ENCODE results near the gene SYT15B.
A peak's percentile ranks its signal among the peaks of the same experiment; 100 is the strongest.
"Not testable (repeated sequence)": the region's sequence is repeated elsewhere in the genome, so short reads cannot be mapped to it uniquely, and the experiment has no call there.

SYT15B gene

DNA sequence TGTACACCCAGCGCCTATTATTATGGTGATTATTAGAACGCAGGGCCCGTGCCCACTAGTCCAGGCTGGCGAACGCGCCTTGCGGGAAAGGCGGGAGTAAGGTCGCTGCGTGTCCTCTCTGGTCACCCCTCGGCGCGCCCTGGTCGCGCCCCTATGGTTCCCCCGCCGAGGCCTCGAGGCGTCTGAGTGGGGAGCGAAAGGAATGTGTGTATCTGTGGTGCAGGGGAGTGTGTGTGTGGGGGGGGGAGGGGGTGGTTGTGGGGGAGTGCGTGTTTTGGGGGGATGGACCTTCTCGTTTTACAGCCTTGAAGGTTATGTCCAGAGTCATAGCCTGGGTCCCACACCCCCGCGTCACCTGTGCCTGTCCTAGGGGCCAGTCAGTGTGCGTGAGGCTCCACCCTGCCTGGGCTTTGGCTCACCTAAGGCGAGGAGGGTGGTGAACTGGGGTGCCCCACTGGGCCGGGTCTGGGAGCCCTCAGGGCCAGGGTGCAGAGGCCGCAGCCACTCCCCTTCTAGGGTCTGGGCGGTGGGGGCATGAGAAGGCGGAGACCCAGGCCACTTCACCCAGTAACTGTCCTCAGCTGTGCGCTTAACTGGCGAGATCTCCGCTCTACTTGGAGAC is at the start of gene SYT15B:
TSS of gene SYT15B (minus strand) at position 39 of the 622 bp plus-strand sequence. CDS start 952 bp downstream, outside the sequence.
- DNase-seq (ENCODE audit: low read depth, low spot score): not testable (repeated sequence)

DNA sequence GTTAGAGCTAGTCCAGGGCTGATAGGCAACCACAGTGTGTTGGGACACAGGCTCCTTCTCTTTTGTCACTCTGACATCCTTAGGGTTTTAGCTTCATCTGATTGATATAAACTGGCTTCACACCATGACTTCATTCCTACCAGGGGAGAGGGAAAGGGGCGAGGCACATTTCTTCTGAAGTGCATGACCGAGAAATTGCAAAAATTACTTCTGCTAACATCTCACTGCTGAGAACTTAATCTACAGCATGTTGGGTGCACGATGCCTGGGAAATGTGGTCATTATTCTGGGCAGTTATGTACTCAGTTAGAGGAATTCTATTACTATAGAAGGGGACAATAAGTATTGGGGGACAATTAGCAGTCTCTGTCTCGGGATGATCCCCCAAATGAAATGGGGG is 16.2 kb upstream of the SYT15B start:
- DNase-seq (ENCODE audit: low read depth, low spot score): not testable (repeated sequence)

DNA sequence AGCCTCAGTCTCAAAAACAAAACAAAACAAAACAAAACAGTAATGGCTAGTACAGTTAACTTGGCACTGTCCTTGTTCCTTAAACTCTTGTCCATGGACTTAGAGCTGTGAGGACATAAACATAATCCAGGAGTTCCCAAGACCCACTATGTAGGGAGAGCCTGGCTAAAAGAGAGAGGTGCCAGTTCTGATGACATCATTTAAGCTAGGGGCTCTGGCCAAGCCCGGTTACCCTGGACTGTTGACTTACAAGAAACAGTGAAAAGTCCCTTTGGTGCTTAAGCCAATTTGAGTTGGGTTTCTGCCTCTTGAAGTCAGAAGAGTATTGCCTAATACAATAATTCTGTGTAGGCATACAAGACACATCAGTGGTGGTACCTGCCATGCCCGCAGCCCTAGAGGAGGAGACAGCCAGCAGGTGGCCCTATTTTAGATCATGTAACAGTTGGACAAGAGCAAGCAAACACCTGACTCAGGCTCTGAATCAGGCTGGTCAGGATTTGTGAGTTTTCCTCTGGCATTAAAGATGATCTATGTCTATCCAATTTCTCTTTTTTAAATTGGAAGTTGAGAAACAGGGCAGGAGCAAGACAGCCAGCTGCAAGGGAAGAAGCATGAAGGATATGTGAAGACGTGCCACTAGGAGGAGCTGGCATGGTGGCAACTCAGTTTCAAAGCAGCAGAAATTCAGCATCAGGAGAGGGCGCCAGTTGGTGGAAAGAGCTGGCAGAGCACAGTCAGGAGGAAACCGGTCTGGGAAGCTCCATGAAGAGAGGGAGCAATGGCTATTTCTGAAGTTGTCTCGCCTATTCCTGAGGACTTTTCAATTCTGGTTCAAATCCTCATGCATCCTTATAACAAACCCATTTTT is 12.2 kb upstream of the SYT15B start:
- peak; percentile 77 for DNase-seq (ENCODE audit: low read depth, low spot score)

DNA sequence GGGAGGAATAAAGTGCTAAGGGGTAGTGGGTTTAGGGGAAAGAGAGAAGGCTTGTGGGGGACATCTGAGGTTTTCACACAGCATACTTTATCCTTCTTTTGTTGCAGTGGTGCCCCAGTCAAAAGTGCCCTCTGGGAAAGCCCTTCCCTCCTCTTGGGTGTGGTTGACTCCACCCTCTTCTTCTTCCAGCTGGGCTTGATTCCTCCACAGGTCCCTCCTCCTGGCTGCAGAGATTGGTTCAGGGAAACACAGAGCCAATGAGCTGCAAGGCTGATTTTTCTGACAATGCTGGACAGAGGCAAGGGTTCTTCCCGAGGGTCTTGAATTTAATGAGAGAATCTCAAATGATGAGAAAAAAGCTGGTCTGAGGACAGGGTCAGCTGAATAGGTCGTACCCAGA is 7.4 kb upstream of the SYT15B start:
- DNase-seq (ENCODE audit: low read depth, low spot score): not testable (repeated sequence)

DNA sequence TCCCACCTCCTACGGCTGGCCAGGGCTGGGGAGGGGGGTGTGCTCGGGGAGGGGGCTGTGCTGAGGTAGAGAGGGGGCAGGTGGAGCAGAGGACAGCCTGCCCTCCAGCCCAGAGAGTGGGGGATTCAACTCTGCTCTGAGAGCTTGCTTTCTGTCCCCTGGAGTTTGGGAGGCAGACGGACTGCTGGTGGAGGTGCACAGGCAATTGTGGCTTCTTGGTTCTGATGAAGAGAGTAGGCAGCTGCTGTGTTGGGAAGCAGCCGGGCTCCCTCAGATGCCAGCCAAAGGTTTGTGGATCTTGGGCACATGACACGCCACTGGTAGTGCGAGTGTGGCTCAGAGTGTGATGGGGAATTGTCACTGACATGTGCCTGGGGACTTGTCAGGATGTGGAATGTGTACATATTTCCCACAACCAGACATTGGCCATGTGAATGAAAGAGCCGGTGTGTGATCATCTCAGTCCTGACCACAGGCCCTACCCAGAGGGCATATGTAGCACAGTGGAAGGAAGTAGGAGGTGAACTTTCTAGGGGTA is 5.3 kb upstream of the SYT15B start:
- DNase-seq (ENCODE audit: low read depth, low spot score): peak; percentile 1

DNA sequence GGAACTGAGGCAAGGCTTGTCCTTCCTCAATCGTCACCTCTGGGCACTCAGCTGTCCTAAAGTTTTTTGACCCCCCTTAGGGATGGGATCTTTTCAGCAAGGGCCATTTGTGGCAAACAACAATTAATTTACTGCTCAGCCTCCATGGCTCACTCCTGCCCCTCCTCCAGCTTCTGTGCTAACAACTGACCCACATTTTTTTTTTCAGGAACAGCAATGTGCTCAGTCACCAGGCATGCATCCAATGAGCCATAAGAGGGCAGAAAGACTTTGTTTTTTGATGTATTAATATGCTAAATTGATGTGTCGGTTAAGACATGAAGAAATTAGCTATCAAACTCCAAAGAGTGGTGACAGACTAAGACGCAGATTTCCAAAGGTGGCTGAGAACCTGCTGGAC is 4.7 kb upstream of the SYT15B start:
- DNase-seq (ENCODE audit: low read depth, low spot score): peak; percentile 5

DNA sequence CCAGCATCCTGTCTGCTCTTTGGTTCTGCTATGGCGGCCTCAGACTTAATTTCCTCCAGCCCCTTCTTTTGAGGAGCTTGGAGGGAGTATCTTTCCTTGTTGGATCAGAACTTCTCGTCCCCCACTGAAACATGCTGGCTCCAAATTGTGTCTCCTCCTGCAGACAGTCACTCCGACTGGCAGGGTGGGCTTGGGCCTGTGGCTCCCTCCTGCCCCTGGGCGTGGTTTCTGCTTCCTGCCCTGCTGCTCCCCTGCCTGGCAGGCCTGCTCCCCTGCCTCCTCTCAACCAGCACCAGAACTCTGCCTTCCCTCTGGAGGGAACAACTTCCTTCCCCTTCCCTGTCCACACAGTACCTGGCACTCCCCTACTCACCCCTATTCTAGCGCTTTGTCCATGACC is 3.8 kb upstream of the SYT15B start:
- DNase-seq (ENCODE audit: low read depth, low spot score): not testable (repeated sequence)

DNA sequence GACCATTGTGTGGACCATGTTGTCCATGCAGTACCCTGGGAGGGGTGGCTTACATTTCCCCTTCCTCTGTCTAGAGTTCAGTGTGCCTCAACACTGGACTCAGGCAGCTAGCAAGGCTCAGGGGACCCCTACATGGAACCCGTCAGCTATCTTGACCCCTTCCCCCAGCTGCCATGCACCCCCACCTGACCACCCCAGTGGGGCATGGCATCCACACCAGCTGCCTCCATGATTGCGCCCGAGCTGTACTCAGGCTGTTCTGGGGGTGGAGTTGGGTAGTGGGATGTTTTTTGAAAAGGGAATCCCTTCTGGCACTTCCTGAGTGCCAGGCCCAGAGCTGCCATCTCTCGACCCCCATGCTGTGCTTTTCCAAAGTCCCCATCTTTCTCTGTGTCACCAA is 1.8 kb upstream of the SYT15B start:
- not testable (repeated sequence) for DNase-seq (ENCODE audit: low read depth, low spot score)

DNA sequence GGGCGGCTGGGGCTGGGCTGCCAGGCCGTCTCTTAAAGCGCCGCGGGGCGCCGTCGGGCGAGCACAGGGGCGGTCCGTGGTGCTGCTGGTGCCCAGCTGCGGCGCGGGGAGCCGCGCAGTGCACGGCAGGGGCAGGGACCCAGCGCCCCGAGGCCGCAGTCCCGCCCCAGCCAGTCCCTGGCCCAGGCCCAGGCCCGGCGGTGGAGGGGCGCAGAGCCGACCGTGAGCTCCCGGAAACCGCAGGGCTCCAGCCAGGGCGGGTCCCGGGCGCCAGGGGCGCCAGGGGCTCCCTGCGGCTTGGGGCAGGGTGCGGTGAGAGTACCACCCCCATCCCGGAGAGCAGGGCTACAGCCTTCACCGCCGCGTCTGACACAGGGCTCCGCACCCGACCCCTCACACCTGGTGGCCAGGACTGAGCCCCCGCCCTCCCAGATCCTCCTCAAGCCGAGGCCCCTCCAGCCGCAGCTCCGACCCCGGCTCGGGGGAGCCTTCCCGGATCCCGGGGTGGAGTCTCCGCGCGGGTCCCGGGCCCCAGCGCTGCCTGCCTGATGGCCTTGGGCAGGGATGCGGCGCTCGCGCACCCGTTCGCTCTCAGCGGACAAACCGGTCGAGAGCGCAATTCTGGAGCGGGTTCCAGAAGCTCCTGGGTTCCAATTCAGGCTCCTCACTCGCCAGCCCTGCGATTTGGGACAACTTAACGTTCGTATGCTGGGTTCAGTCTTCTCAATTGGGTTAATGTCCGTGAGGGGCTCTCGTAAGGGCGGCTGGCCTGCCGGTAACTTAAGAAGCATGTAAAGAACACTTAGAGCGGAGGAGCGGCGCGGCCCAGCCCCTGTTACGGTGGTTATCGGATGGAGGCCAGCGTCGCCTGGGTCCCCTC is 478 bp downstream of the SYT15B start:
- peak; percentile 2 for DNase-seq (ENCODE audit: low read depth, low spot score)

DNA sequence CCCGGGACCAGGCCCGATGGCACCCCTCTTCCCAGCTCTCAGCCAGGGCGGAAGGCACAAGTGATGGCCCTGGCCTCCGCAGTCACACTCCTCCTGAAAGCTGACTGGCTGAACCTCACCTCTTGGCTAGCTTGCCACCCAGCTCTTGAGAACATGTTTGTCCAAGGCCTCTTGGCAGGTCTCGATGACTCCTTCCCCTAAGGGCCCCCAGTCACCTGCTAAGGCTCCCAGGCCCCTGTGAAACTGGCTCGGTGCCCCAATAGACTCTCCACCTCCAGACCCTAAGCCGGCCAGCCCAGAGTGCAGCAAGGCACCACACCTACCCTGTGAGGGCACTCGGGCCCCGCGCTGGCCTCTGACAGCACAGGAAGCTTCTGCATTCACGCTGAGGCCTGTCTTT is 4.5 kb downstream of the SYT15B start:
- not testable (repeated sequence) for DNase-seq (ENCODE audit: low read depth, low spot score)

DNA sequence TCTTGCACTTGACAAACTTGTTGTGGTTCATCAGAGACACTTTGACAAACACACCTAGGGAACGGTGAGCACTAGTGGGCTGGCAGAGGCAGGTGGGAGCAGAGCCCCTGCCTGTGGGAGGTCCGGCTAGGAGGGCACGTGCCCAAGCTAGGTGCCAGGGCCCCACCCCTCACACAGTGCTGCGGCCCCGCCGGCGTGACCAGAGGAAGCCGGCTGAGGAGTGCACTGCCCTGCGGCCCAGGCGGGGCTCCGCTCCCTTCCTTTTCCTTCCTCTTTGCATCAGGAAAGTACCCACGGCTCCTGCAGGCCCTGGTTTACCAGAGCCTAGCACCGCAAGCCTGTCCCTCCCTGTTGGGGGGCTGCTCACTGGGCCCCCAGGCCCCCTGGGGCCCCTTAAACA is 7.2 kb downstream of the SYT15B start:
- DNase-seq (ENCODE audit: low read depth, low spot score): not testable (repeated sequence)

DNA sequence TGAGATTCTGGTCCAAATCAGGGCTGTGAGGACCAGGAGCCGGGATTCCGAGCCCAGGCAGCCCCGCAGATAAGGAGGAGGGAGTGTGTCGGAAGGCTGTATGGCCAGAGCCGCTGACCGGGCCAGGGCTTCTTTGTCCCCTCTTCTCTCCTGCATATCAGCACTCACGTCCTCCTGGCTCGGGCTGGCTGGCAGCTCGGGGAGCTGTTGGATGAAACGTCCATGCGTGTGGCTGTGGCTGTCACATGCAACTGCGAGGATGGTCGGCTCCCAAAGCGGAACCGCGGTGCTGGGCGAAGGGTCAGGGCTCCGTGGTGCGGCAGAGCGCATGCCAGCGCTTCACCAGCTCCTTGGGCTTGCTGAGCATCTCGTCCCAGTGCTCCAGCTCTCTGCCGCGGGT is 9.5 kb downstream of the SYT15B start:
- not testable (repeated sequence) for DNase-seq (ENCODE audit: low read depth, low spot score)

DNA sequence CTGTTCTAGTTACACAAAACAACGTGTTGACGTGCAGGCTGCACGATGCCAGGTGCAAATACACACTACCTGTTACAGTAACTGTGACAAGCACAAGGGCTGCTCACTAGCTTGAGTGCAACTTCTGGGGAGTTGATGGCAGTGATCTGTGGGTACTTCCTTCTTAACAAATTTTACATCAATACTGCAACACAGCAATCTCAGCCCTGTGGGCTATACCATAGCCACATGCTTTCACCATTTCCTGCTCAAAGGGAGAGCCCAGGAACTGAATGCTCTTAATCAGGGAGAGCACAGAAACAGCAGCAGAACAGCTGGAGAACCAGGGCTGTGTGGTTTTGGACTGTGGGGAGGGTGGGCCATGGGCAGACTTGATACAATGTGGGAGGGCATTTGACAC is 10.2 kb downstream of the SYT15B start:
- DNase-seq (ENCODE audit: low read depth, low spot score): not testable (repeated sequence)

DNA sequence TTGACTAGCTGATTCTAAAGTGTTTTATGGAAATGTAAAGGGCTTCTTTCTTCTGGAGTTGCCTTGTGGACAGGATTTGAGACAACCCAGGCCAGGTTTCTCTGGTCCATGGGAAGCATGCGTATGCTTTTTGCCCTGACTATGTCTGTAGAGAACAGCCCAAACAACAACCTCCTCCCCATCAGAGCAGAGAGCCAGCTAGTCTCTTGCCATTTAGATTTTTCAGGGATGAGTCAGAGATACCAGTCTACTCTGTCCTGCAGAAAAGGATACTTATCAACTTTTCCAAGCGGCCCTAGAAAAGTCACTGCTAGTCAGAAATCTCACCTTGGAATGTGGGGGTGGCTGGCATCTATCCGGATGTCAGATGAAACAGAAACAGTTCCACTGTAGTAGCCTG is 11.6 kb downstream of the SYT15B start:
- DNase-seq (ENCODE audit: low read depth, low spot score): not testable (repeated sequence)

DNA sequence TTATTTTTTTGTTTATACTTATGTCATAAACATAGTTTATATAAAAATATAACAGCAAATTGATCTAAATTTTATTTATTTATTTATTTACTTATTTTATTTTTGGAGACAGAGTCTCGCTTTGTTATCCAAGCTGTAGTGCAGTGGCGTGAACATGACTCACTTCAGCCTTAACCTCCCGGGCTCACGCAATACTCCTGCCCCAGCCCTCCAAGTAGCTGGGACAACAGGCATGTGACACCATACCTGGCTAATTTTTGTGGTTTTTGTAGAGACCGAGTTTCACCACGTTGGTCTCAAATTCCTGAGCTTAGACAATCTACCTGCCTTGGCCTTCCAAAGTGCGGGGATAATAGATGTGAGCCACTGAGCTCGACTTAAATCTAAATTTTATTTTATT is 13.0 kb downstream of the SYT15B start:
- DNase-seq (ENCODE audit: low read depth, low spot score): not testable (repeated sequence)

DNA sequence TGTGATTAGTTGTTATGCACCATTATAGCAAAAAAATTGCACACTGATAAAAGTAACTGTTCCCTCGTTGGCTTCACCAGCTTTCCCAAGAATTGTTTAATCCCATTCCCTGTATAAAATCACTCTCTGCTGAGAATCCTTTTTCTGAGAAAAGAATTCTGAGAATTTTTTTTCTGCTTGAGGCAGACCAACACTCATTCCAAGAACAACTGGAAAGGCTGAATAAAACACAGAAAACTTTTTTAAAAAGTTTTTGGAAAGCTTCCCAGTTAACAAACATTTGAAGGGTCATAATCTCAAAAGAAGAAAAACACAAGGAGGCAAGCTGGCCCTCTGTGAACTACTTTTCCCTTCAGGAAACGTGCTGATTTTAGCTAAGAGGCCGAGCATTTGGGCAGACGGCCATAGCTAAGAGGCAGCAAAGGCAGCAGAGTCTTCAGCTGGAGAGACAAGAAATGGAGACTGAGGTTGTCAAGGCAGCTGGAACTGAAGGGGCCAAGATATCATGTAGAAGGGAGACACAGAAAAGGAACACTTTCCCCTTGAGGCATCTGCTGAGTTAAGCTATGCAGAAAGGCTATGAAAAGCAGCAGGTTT is 16.5 kb downstream of the SYT15B start:
- not testable (repeated sequence) for DNase-seq (ENCODE audit: low read depth, low spot score)

DNA sequence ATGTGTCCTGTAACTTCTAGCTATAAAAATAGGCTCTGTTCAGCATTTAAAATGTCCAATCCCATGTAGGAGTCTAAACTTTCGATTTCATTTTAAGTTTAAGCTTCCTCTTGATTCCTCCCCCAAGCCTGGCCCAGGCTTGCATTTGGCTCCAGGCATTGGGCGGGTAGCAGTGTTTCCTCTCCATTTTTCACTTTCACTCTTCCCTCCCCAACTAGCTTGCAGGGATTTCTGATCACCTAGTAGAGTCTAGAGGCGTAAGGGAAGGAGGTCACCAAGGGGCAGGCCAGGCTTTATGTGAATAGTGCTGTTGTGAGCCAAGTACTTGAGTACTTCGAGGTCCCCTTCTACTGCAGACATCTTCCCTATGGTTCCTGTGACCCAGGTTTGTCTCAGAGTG is 18.5 kb downstream of the SYT15B start:
- not testable (repeated sequence) for DNase-seq (ENCODE audit: low read depth, low spot score)

DNA sequence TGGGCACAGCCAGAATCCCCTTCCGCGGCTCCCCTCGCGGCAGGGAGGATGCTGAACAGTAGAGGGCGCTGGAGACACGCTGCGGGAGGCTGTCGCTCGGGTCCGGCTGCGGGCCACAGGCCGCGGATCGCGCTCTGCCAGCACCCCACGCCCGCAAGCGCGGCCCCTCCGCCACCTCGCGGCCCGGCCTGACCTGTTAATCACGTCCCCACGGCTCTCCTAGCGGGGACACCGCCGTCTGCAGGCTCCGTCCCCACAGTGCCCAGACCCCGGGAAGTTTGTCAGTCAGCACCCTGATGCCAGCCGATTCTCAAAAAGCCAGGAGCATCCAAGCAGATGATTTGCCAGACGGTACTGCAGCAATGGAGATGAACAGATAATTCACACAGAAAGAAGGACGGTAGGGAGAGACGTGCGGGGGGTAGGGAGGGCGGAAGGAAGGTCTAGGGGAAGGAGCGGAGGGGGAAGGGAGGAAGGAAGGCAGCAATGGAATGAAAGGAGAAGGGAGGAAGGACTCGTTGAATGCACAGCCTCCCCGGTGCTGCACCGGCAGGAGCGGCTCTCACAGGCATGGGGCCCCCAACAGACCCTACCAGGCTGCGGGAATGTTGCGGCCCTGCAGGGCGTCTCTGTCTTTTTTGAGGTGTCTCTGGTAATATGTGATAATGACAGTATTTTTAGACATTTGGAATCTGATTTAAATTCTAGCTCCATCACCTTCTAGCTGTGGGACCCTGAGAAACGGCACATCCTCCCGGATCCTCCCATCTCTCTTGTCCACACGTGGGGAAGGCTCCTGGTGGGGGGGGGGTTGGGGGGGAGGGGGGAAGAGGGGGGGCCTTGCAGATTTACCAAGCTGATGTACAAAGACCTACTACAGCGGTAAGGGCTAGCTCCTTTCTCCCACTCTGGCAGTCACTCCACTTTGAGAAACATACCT is 19.5 kb downstream of the SYT15B start:
- DNase-seq (ENCODE audit: low read depth, low spot score): peak; percentile 4

DNA sequence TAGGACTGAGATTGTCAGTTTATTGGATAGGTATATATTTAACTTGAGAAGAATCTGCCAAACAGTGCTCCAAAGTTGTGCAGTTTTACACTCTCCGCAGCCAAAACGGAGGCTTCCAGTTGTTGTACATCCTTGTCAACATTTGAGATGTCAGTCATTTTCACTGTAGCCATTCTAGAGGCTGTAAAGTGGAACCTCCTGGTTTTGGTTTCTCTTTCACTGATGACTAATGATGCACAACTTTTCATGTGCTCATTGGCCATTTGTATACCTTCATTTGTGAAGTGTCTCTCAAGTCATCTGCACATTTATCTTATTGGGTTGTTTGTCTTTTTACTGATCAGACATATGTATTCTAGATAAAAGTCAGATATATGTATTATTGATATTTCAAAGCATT is 22.5 kb downstream of the SYT15B start:
- not testable (repeated sequence) for DNase-seq (ENCODE audit: low read depth, low spot score)

DNA sequence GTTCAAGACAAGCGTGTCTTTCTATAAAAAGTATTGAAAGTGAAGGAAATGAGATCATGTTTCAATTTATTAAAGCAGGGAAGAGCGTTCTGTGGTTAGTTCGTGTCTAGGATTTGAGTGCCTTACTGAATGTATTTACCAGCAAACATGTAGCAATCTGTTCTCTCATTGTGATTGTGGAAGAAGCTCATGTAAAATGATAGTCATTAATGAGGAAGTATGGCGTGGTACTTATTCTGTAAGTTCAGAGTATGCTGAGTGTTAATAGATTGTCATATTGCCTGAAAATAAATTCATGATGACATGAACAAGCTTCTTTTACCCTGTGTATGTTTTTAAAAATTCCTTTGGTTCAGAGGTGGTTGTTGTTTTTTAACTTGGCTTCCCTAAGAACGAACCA is 32.5 kb downstream of the SYT15B start:
- not testable (repeated sequence) for DNase-seq (ENCODE audit: low read depth, low spot score)

Data from ELF-1 (cell line).